ENCODE results near the gene OR10R2.
A peak's percentile ranks its signal among the peaks of the same experiment; 100 is the strongest.
"Not testable (repeated sequence)": the region's sequence is repeated elsewhere in the genome, so short reads cannot be mapped to it uniquely, and the experiment has no call there.

The OR10R2 gene, protein sequence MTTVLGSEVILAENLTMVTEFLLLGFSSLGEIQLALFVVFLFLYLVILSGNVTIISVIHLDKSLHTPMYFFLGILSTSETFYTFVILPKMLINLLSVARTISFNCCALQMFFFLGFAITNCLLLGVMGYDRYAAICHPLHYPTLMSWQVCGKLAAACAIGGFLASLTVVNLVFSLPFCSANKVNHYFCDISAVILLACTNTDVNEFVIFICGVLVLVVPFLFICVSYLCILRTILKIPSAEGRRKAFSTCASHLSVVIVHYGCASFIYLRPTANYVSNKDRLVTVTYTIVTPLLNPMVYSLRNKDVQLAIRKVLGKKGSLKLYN

GRCh38 chr1:158471920-158472319, at the start of gene OR10R2:
OR10R2 (plus strand) TSS chr1:158472220; CDS start chr1:158472326, 106 bp downstream.
- DNase-seq: no peak

DNA sequence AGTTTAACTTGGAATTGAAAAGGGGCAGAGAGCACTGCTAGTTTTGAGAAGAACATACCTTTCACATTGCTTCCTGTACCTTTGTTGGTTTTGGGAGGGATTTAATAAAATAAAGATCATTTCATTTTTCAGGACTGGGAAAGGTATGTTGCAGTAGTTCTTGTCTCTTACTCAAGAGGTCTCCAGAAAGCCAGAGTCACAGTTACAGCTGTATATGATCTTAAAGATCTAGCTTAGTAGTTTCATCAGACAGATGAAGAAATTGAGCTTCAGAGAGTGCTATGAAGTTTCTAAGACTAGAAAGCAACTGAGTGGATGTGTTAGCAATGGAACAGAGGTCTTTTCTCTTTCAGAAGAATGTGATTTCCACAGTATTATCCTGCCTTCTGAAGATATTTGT, 47.0 kb upstream of the OR10R2 start:
- DNase-seq: no peak

DNA sequence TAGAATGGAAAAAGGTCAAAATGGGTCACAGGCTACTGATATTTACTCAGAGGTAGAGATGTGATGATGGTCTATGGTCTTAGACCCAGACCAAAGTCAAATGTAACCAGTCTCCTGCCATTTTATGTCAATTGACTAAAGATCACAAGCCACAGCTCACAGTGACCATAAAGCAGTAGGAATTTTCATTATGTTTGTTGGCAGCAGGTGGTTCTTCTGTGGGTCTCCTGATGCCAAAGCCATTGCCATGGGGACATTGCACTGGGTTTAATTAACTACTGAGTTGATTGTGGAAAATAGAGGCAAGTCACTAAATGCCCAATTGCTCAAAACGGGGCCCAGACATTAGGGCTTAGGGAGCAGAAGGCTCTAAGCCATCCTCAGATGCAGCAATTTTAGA, 45.9 kb upstream of the OR10R2 start, which contains the start of gene OR10K2:
Gene OR10K2, minus strand, starts transcription at position 101 of the 400 bp plus-strand sequence. CDS start 5,371 bp downstream, outside the sequence.
- DNase-seq: no peak

- DNase-seq: not testable (repeated sequence)
Observed at GRCh38 chr1:158430163-158430562, 41.9 kb upstream of the OR10R2 start.

DNA sequence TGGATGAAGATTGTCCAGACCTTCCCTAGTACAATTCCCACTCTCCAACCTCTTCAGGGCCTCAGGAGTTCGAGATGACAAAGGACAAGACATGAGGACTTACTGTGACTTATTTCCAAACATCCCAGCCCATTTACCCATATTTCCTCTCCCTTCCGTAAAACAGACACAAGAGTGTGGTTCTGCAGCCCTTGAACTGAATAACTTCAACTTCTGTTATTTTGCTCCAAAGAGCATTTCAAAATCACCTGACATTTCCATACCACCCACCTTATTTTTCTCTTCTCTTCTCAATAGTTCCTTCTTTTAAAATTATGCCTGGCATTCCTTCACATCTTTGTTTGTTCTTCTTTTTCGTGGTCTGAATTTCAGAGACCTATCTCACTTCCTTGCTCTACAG, 37.3 kb upstream of the OR10R2 start:
- DNase-seq: no peak

DNA sequence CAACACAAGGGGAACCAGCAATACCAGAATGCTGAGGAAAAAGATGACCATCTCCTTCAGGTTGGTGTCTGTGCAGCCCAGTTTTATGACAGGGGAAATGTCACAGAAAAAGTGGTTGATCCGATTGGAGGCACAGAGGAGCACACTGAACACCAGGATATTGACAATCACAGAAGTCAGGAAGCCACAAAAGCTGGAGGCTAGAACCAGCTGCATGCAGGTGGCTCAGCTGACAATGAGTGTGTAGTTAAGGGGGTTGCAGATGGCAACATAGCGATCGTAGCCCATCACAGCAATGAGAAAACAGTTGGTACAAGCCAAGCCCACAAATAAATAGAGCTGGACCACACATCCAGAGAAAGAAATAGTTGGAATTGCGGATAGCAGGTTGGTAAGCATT, 26.6 kb upstream of the OR10R2 start:
- no peak for DNase-seq

DNA sequence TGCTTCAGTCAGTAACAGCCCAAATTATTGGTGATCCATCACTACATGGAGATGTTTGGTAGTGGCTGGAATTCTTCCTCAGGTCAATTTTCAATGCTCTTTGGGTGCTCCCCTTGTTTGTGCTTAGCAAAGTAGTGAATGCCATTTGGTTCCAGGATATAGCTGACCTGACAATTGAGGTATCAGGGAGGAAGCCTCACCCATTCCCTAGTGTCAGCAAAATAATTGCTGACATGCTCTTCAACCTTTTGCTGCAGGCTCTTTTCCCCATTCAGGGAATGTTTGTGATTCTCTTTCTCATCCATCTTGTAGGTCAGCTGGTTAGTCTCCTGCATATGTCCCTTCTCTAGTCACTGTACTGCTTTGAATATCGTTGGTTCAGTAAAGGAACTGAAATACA, 17.5 kb upstream of the OR10R2 start:
- DNase-seq: no peak

DNA sequence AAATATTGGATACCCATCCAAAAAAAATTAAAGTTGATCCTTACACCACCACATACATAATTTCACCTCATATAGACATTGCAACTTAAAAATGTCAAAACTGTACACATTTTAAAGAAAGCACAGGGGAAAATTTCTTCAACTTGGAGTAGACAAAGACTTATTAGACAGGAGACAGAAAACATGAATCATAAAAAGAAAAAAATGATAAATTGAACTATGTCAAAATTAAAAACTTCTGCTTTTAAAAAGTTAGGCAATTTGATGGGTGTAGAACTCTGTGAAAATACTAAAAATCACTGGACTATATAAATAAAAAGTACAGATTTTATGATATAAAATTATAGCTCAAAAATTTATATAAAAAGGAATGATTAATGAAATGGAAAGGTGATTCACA, 14.8 kb upstream of the OR10R2 start:
- DNase-seq: no peak

- DNase-seq: no peak
Observed at GRCh38 chr1:158458263-158458662, 13.8 kb upstream of the OR10R2 start.

GRCh38 chr1:158461534-158461933, 10.5 kb upstream of the OR10R2 start, which contains the start of gene OR10K1:
OR10K1 (plus strand) TSS chr1:158461834; CDS start chr1:158465562, 3,728 bp downstream.
- no peak for DNase-seq

DNA sequence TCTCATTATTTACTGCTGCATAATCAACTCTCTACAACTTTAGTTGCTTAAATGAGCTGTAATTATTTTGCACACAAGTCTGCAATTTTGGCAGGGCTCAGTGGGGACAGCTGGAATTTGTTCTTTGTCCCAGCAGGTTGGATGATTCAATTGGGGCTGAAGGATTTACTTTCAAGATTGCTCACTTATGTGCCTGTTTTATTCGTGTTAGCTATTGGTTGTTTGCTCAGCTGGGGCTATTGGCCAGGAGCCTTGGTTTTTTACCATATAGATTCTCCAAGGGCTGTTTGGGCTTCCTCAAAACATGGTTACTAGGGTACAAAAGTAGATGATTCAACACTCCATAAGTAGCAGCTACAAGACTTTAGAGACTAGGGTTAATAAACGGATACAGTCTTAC, 13.4 kb downstream of the OR10R2 start:
- no peak for DNase-seq

- DNase-seq: no peak
Observed at GRCh38 chr1:158491316-158491715, 19.3 kb downstream of the OR10R2 start.

DNA sequence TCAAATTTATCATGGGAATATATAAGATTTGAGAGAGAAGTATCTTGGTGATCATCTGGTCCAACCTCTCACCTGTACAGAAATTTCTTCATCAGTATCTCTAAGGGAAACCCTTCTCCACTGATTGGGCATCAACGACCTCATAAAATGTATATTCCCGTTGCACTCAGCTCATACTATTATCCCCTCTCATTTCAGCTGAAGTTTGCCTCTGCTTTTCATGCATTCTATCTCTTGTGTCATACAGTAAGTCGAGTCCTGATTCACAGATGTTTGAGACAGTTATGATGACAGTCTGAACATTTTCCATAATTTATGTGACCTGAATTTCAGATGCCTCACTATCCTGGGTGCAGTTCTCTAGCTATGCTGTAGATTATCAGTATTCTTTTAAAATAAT, 21.0 kb downstream of the OR10R2 start:
- DNase-seq: no peak

DNA sequence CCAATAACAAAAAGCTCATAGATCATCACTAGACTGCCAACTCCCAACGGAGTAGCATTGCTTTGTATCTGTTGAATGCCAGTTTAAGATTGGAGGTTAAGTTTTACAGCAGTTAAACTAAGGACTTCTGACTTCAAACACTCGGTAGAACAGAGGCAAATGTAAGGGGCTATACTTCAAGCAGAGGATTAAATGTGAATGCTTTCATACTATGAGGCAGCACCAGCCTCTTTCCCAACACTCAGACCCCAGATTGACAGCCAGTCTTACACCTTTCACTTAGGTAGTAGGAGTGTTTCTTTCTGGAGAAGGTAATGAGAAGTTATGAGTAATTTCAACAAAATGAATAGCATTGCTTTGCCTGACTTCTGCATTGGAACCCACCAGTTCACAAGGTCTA, 22.8 kb downstream of the OR10R2 start:
- no peak for DNase-seq

- DNase-seq: peak; percentile 47
Observed at GRCh38 chr1:158496374-158496773, 24.4 kb downstream of the OR10R2 start.

- peak; percentile 36 for DNase-seq
Observed at GRCh38 chr1:158506369-158506987, 34.5 kb downstream of the OR10R2 start.

DNA sequence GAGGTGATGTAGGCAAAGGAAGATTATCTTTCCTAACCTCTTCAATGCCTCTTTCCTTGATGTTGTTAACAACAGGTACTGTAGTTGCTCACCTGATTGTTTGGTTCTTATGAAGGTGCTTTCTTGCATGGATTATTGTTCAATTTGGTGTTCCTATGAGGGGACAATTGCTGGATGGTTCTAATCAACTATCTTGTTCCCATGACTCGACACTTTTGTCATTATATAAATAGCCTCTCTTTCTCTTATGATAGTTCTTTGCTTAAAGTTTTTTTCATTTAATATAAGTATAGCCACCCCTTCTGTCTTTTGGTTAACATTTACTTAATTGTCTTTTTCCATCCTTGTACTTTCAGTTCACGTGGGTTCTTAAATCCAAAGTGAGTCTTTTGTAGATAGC, 35.5 kb downstream of the OR10R2 start:
- DNase-seq: no peak

GRCh38 chr1:158509471-158510156, 37.6 kb downstream of the OR10R2 start:
- no peak for DNase-seq

DNA sequence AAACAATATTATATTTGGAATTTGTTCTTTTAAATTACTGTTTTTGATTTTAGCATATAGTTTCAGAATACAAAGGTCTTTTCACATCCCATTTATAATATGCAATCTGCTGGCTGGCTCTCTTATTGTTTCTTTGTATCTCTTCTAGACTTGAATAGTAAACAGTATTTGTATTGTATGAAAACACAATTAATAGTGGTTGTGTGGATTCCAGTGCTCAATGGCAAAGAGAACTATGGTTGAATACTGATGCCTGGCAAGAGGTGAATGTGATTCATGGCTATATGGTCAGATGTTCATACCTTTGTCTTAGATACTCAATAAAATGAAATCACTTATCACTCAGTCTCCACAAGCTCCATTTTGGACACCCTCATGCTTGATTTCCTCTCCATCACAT, 44.9 kb downstream of the OR10R2 start:
- DNase-seq: no peak

- DNase-seq: no peak
Observed at GRCh38 chr1:158520021-158520420, 48.0 kb downstream of the OR10R2 start.

DNA sequence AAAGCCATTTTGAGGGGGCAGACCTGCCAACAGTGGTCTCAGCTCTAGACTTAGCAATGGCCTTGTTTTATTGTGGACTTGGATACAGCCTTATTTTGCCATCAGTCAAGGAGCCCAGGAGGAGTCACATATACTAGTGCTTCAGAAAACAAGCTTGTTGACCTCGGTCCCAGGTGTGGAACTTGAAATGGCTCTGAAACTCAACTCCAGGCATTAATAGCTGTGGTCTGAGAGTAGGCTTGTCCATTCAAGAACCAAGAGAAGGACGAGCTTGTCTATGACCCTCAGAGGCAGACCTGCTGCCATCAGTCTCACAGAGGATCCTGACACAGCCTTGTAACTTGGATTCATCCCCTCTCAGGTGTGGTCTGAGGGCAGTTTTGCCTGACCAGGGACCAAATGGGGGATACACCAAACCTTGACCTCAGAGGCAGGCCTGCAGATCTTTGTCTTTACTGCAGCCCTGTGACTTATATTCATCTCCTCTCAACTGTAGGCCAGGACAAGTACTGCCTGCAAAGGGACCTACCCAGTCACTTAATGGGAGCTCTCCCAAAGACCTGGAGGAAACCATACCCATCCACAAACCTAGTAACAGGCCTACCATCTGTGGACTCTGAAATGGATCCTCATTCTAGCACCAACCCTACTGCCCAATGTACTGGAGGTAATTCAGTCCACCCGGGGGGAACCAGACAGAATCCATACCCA, 49.1 kb downstream of the OR10R2 start:
- DNase-seq: no peak

GRCh38 chr1:158521666-158522058, 49.6 kb downstream of the OR10R2 start:
- no peak for DNase-seq

- DNase-seq: no peak
Observed at GRCh38 chr1:158527190-158527815, 55.3 kb downstream of the OR10R2 start.

Data from kidney glomerular epithelial cell (primary cell).